ENCODE data around the gene TMEM225.
"Not testable (repeated sequence)": the region's sequence is repeated elsewhere in the genome, so short reads cannot be mapped to it uniquely, and the experiment has no call there.

TMEM225 gene, protein sequence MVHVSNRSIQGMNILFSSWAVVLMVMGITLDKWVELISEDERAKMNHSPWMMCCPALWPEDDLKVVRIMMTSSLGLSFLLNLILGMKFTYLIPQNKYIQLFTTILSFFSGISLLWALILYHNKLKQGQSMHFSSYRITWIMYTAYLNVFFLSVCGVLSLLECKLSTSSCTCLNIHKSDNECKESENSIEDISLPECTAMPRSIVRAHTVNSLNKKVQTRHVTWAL

DNA sequence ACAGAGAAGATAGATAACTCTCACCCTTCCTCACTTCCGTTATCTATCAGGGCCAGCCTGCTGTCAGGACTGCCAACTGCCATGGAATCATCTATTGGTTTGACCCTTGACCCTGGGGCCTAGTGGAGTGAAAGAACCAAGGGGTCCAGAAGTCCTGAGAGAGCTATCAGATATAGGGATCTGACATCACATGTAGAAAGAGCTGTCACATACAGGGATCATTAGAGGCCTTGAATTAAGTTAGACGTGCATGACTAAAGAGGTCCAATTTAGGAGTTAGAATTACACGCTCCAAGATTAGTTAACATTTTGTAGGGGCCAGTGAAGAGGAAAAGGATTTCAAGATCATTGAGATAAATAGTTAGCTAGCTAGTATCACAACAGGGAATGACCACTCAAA, at the start of gene TMEM225:
TMEM225 (minus strand) TSS at position 101 of the 400 bp plus-strand sequence. CDS start 245 bp downstream, outside the sequence.
- DNase-seq, result no peak

DNA sequence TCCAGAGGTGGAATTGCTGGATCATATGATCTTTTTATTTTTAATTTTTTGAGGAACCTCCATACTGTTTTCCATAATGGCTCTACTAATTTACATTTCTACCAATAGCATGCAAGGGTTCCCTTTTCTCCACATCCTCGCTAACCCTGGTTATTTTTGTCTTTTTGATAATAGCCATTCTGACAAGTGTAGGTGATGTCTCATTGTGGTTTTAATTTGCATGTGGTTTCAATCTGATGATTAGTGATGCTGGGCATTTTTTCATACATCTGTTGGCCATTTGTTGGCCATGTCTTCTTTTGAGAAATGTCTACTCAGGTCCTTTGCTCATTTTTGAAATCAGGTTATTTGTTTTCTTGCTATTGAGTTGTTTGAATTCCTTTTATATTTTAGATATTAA, 38.6 kb upstream of the TMEM225 start:
- DNase-seq, result no peak

DNA sequence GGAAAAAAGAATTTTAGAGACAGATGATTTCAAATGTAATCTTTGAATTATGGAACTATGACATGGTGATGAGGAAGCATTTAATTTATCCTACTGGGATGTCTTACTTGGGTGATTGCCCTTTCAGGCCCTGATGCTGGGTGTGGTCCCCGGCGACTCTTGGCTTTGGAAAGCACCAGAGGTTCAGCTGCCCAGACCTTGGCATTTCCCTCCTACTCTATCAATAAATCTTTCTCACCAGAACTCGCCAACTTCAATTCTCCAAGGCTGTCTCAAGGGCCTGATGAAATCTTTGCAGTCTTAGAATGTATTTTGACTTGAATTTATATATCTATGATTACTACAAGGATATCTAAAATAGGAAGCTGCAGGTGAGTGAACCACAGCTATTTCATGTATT, 35.5 kb upstream of the TMEM225 start:
- no peak for DNase-seq

DNA sequence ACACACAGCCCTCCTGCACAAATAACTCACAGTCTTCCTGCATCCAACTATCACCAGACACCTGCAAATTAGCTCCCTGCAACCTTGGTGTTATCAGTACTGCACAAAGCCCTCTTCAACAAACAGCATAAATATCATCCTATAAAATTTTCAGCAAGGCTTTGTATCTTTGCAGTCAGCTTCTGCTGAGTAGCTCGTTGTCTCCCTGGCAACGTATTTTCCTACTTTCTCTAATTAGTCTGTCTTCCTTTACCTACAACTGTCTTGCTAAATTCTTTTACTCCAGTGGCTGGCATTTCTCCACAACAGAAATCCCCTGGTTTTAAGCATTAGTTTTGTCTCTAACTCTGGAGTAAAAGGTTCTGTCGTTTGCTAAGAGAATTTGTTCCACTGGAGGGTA, 20.4 kb upstream of the TMEM225 start:
- no peak for DNase-seq

DNA sequence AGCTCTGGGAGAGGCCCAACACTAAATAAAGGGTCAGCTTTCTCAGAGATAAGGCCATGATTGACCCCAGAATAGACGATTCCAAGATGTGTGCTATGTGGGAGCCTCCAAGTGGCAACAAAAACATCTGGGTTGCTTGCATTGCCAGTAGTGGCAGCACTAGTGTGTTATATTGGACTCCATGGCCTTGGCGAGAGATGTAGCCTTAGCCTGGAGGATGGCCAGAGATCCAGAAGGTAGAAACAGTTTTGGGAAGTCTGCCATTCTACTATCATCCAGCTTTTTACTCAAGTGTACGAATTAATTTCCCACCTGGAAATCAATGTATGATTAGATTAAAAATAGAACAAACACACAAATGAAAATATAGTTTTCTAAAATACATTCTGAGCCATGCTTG, 19.5 kb upstream of the TMEM225 start:
- DNase-seq, result no peak

DNA sequence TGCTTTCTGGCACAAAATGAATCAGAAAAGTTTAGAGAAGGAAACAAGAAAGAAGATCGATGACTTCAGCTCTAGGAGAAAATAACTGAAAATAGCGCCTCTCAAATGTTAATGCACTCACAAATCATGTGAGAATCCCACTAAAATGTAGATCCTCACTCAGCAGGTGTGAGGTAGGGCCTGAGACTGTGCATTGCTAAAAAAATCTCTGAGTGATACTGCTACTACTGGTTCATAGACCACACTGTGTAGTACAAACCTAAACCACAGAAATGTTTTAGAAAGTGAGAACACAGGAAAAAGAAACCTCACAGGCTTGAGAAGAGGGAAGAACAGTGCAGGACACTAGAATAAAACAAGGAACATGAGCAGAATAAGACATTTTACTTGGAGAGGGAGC, 18.5 kb upstream of the TMEM225 start:
- no peak for DNase-seq

DNA sequence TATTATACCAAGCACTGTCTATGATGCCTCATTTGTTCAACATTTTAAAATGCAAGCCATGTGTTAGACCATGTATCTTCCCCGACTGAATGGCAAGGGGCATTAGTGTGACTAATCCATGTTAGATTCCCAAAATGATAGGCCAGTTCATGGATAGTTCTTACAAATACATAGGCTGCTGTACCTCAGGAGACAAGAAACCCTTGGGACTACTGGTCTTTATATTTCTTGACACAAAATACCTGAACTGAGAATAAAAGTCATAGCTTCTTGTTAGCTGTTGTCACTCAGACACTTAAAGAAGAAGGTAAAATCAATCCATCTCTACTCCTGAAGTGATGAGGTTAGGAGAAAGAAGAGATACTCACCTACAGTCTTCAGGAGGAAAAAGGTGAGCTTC, 16.4 kb upstream of the TMEM225 start, which contains the start of gene OR8D4:
OR8D4 (plus strand) TSS at position 301 of the 400 bp plus-strand sequence. CDS start 4,265 bp downstream, outside the sequence.
- no peak for DNase-seq

DNA sequence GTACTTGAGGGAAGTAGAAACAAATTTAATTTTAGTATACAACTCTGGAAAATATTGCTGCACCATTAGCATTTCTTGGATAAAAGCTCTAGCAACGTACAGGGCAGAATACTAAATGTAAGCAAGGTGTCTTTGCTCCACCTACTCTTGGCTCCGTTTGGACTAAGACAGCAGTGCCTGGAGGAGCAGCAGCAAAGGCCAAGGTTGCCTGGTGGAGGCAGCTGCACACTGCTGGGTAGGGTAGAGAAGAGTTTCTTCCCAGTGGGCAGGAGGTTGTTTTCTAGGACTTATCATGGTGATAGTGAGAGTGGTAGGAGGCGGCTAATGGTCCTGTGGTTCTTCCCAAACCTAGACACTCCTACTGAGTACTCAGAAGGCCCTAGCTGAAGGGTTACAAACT, 14.3 kb upstream of the TMEM225 start:
- no peak for DNase-seq

DNA sequence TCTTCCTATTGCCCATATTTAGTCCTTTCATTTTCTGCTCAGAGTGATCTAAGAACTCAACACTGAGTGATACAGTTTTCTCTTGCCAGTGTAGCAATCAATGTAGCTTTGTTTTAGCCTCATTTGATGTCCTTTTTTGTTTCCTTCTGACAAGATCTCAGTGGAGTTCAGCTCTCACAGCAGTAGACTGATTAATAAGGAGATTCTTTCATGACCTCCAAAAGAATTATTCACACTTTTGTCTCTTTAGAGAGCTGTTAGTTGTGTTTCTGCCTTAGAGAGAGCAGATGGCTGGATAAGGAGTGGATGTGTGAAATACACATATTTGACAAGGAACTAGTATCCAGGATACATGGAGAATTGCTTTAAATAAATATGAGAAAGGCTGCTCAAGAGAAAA, 6.6 kb upstream of the TMEM225 start:
- no peak for DNase-seq

DNA sequence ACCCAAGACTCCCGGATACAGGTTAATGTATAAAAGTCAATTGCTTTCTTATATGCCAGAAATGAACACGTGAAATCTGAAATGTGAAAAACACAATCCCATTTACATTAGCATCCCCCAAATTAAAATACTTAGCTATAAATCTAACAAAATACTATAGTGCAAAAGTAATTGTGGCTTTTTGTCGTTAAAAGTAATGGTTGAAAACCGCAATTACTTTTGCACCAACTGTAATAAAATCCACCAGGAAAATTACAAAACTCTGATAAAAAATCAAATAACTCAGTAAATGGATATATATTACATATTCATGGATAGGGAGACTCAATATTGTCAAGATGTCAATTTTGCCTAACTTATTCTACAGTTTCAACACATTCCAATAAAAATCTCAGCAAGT, 4.6 kb downstream of the TMEM225 start:
- no peak for DNase-seq

DNA sequence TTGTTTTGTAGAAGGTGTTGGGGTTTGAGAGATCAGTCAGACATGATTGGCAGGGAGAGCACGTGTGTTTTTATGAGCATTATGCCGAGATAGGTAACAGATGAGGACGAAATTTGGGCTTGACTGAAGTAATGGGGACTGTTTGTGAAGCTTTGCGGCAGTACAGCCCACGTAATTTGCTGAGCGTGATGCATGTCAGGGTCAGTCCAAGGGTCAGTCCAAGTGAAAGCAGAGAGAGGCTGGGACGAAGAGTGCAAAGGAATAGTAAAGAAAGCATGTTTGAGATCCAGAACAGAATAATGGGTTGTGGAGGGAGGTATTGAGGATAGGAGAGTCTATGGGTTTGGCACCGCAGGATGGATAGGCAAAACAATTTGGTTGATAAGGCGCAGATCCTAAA, 17.7 kb downstream of the TMEM225 start:
- DNase-seq, result not testable (repeated sequence)

DNA sequence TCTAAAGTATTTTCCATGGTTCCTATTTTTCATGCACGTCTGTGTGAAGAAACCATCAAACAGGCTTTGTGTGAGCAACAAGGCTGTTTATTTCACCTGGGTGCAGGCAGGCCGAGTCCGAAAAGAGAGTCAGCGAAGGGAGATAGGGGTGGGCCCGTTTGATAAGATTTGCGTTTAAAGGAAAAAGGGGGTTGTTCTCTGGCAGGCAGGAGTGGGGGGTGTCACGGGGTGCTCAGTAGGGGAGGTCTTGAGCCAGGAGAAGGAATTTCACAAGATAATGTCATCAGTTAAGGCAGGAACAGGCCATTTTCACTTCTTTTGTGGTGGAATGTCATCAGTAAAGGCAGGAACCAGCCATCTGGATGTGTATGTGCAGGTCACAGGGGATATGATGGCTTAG, 20.2 kb downstream of the TMEM225 start:
- not testable (repeated sequence) for DNase-seq

DNA sequence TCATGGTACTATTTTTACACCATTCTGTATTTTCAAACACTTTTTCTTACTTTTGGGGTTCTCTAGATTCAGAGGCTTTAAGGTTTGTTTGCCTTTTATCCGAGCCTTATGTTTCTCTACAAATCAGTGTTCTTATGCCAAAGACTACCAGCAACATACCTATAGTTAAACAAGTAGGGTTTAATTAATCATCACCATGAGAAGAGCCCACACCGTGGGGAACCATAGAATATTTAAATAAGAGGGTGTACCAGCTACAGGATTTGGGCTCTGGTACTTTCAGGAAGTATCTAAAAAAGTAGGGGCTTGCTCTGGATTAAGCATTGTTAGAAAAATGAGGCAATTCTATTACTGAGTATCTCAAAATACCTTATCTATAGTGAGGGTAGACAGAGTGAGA, 25.7 kb downstream of the TMEM225 start:
- no peak for DNase-seq

DNA sequence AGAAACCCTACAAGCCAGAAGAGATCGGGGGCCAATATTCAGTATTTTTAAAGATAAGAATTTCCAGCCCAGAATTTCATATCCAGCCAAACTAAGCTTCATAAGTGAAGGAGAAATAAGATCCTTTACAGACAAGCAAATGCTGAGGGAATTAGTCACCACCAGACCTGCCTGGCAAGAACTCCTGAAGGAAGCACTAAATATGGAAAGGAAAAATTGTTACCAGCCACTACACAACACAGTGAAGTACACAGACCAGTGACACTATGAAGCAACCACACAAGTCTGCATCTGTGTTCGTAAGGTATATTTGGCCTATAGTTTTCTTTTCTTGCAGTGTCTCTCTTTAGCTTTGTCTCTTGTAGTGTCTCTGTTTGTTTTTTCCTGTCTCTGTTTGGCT, 29.0 kb downstream of the TMEM225 start:
- DNase-seq, result no peak

DNA sequence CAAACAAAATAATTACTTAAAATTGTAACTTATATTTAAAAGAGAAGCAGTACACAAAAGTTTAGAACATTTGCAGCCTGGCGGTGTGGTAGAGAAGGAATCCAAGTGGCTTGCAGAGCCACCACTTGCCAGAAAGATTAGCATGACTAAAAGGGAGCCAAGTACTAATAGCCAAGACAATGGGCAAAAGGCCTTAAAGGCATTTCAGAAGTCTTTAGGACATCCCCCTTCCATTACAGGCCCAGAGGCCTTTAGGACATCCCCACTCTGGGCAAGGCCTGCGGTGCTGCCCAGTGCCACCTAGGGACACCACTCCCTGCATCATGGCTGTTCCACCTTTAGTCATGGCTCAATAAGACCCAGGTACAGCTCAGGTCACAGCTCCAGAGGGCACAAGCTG, 32.4 kb downstream of the TMEM225 start:
- no peak for DNase-seq

DNA sequence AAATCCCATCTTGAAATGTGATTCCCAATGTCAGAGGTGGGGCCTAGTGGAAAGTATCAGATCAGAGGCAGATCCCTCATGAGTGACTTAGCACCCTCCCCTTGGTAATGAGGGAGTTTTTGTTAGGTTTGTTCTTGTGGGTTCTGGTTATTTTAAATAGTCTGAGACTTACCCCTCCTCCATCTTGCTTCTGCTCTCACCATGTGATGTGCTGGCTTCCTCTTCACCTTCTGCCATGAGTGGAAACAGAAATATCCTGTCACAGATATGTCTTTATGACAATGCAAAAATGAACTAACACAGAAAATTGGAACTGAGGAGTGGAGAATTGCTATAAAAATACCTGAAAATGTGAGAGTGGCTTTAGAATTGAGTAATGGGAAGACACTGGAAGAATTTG, 33.1 kb downstream of the TMEM225 start:
- no peak for DNase-seq

DNA sequence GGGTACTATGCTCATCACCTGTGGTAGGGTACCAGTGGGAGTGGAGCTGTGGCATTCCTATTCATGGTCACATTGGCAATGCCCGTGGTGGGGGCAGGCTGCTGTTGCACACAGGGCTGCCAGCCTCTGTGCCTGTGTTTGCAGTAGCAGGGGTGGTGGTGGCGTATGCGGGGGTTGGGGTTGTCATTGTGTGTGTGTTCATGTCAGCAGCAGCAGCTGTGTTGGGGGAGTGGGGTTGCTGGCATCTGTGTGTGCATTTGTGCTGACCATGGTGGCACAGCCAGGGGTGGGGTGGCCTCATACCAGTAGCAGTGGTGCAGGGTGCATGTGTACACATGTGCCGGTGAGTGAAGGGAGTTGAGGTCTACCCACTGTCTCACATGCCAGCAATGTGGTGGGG, 34.4 kb downstream of the TMEM225 start:
- DNase-seq, result no peak

DNA sequence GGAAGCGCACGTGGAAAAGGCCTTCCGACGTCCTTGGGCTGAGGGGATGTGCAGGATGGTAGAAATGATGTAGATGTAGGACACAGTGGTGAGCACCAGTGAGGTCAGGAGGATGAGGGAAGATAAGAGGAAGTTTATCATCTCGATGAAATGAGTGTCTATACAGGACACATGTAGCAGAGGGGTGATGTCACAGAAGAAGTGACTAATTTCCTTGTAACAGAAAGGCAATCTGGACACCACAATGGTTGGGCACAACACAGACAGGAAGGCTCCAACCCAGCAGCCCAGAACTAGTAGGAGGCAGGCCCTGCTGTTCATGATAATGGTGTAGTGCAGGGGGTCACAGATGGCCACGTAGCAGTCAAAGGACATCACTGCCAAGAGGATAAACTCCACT, 44.3 kb downstream of the TMEM225 start:
- no peak for DNase-seq

DNA sequence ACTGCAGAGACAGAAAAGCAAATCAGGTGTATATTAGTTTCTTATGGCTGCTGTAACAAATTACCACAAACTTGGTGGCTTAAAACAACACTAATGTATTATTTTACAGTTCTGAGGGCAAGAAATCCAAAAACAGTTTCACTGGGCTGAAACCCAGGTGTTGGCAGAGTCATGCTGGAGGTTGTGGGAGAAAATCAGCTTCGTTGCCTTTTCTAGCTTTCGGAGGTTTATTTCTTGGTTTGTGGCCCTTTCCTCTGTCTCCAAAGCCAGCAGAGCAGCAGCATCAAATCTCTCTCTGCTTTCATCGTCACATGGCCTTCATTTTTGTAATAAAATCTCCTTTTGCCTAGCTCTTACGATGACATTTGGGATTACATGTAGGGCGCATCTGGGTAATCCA, 46.3 kb downstream of the TMEM225 start:
- DNase-seq, result no peak

DNA sequence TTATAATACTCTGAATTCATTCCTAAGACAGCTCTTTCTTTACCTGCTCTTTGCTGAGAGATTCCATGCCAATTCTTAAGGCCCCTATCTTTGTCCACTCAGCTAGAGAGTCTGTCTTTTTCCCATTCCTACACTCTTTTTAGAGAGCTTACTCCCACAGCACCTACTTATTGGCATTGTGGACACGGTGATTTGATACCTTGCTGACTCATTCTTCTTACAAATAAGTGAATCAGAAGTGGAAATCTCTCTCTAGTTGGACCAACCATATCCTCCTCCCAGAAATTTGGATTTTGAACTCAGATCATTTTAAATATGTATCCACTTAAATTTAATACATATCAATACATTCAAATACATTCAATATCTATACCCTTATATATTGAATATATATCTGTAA, 46.8 kb downstream of the TMEM225 start:
- DNase-seq, result no peak

DNA sequence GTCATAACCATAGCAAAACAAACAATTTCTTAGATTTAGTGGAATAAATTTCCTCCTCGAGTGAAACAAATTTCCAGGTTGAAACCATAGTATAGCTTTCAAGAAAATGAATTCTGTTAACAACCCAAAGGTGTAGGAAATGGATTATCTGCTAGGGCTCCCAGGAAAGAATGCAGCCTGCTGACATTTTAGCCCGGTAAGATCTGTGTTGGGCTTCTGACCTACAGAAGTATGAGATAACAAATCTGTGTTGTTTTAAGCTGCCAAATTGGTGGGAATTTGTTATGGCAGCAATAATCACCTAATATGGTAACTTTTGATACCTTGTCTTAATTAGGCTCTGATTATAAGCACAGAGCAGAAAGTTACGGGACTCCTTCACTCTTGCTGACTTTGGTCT, 47.3 kb downstream of the TMEM225 start:
- no peak for DNase-seq

DNA sequence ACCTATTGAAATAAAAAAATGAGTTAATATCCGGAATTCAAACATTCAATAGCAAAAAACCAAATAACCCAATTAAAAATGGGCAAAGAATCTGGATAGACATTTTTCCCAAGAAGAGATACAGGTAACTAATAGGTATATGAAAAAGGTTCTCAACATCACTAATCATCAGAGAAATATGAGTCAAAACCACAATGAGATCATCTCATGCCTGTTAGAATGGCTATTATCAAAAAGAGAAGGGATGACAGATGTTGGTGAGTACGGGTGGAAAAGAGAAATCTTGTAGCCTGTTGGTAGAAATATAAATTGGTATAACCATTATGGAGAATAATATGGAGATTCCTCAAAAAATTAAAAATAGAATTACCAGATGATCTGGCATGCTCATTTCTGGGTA, 52.4 kb downstream of the TMEM225 start:
- DNase-seq, result no peak

Measured in cortex of kidney (tissue), 1 donor.